Nephron progenitor cell (in vitro differentiated cells): ENCODE results near the gene ACSL4.

Experiments
- DNase-seq: peaks from one replicate; pipeline ENCODE4 v3.0.0; 2021
- H3K27ac Mint-ChIP-seq: 2 replicates; pipeline ENCODE4 v1.8.0; 2021; ENCODE audit warnings: mild to moderate bottlenecking, moderate library complexity, mixed read lengths
- H3K27me3 Mint-ChIP-seq: 2 replicates; pipeline ENCODE4 v1.8.0; 2021; ENCODE audit warnings: mild to moderate bottlenecking, low read depth, mixed read lengths; ENCODE audit not compliant: poor library complexity
- H3K36me3 Mint-ChIP-seq: 2 replicates; pipeline ENCODE4 v1.8.0; 2021; ENCODE audit warnings: low read depth, mixed read lengths
- H3K4me1 Mint-ChIP-seq: 2 replicates; pipeline ENCODE4 v1.8.0; 2021; ENCODE audit warnings: mixed read lengths
- H3K4me3 Mint-ChIP-seq: 2 replicates; pipeline ENCODE4 v1.8.0; 2021; ENCODE audit warnings: mild to moderate bottlenecking, moderate library complexity, mixed read lengths
- H3K9me3 Mint-ChIP-seq: 2 replicates; pipeline ENCODE4 v1.8.0; 2021; ENCODE audit warnings: mild to moderate bottlenecking, moderate library complexity, mixed read lengths
- TF ChIP-seq, protein P1 (sequence below): fragments of 200-600 bp; sonication (generic); IDR thresholded peaks from 2 replicates; pipeline ENCODE4 v1.5.0; 2021; ENCODE audit warnings: antibody characterized with exemption

The ACSL4 gene

GRCh38 chrX:109732807-109733612 is at the start of gene ACSL4:
ACSL4 (minus strand) TSS chrX:109733257; CDS start chrX:109683363, 49,894 bp downstream.
- Mint-ChIP-seq H3K36me3 (peaks cover 27% of the 10 kb centered on the region), H3K27me3 (no peaks in the 10 kb centered on the region)

DNA sequence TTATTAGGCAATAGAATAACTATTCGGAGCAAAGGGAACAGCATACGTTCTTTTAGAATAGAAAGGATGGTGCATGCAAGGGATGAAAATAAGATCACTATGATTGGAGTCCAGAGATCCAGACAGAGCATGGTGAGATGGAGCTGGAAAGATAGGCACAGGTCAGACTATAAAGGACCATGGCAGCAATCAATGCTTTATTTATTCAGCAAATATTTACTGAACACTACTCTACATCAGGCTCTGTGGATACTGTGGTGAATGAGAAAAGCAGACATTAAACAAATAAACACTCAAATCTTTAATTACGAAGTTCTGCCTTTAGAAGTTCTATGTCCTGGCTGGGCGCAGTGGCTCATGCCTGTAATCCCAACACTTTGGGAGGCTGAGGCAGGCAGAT is 44.7 kb upstream of the ACSL4 start:
- no peak for DNase-seq
- Mint-ChIP-seq H3K36me3 (no peaks in the 10 kb centered on the region), H3K4me1 (peaks cover 4% of the 10 kb centered on the region), H3K27me3 (no peaks in the 10 kb centered on the region), H3K4me3 (no peak overlapping the region), H3K9me3 (peaks cover 4% of the 10 kb centered on the region), H3K27ac (peak overlapping the region; percentile 55)
- TF ChIP-seq, protein P1, sequence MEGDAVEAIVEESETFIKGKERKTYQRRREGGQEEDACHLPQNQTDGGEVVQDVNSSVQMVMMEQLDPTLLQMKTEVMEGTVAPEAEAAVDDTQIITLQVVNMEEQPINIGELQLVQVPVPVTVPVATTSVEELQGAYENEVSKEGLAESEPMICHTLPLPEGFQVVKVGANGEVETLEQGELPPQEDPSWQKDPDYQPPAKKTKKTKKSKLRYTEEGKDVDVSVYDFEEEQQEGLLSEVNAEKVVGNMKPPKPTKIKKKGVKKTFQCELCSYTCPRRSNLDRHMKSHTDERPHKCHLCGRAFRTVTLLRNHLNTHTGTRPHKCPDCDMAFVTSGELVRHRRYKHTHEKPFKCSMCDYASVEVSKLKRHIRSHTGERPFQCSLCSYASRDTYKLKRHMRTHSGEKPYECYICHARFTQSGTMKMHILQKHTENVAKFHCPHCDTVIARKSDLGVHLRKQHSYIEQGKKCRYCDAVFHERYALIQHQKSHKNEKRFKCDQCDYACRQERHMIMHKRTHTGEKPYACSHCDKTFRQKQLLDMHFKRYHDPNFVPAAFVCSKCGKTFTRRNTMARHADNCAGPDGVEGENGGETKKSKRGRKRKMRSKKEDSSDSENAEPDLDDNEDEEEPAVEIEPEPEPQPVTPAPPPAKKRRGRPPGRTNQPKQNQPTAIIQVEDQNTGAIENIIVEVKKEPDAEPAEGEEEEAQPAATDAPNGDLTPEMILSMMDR = no peak

More at GRCh38 chrX:109732807-109733612, at the start of gene ACSL4:
- Mint-ChIP-seq H3K4me3 (peak within 1 kb of the TSS; percentile 98), H3K9me3 (peaks cover 23% of the 10 kb centered on the region), H3K4me1 (peaks cover 47% of the 10 kb centered on the region), H3K27ac (peak within 1 kb of the TSS; percentile 99)
- peak; percentile 96 for DNase-seq
- TF ChIP-seq, protein P1 = no peak

GRCh38 chrX:109776986-109777385 is 43.9 kb upstream of the ACSL4 start:
- Mint-ChIP-seq H3K9me3 (peaks cover 4% of the 10 kb centered on the region), H3K4me3 (no peak overlapping the region), H3K27me3 (no peaks in the 10 kb centered on the region), H3K36me3 (no peaks in the 10 kb centered on the region), H3K27ac (no peak overlapping the region), H3K4me1 (no peaks in the 10 kb centered on the region)
- TF ChIP-seq, protein P1 = no peak
- DNase-seq = no peak

- no peak overlapping the region for H3K4me3 Mint-ChIP-seq
- H3K27ac Mint-ChIP-seq = no peak overlapping the region
- DNase-seq = no peak
- no peaks in the 10 kb centered on the region for H3K27me3 Mint-ChIP-seq
- H3K36me3 Mint-ChIP-seq = no peaks in the 10 kb centered on the region
- H3K4me1 Mint-ChIP-seq = no peaks in the 10 kb centered on the region
- peaks cover 6% of the 10 kb centered on the region for H3K9me3 Mint-ChIP-seq
- TF ChIP-seq, protein P1 = no peak
Observed at GRCh38 chrX:109776432-109776831, 43.4 kb upstream of the ACSL4 start.

- no peaks in the 10 kb centered on the region for H3K4me1 Mint-ChIP-seq
- H3K9me3 Mint-ChIP-seq = peaks cover 17% of the 10 kb centered on the region
- TF ChIP-seq, protein P1 = no peak
- no peak overlapping the region for H3K4me3 Mint-ChIP-seq
- no peaks in the 10 kb centered on the region for H3K27me3 Mint-ChIP-seq
- peaks cover 3% of the 10 kb centered on the region for H3K36me3 Mint-ChIP-seq
- no peak for DNase-seq
- no peak overlapping the region for H3K27ac Mint-ChIP-seq
Observed at GRCh38 chrX:109775386-109775785, 42.3 kb upstream of the ACSL4 start.

- Mint-ChIP-seq H3K4me3 (no peak overlapping the region), H3K36me3 (peaks cover 10% of the 10 kb centered on the region), H3K27me3 (no peaks in the 10 kb centered on the region), H3K27ac (no peak overlapping the region), H3K4me1 (no peaks in the 10 kb centered on the region), H3K9me3 (peaks cover 24% of the 10 kb centered on the region)
- TF ChIP-seq, protein P1 = no peak
- no peak for DNase-seq
Observed at GRCh38 chrX:109774706-109775105, 41.6 kb upstream of the ACSL4 start.
